HG02852 (cell line): ENCODE data around the gene DOCK10.
"Not testable (repeated sequence)": the region's sequence is repeated elsewhere in the genome, so short reads cannot be mapped to it uniquely, and the experiment has no call there.

Experiments
- ATAC-seq: cut with Tn5 transposase; IDR thresholded peaks from one replicate; pipeline ENCODE4 v1.9.1; 2021; ENCODE audit warnings: mild to moderate bottlenecking, moderate library complexity; ENCODE audit not compliant: unreplicated experiment

DOCK10 gene

DNA sequence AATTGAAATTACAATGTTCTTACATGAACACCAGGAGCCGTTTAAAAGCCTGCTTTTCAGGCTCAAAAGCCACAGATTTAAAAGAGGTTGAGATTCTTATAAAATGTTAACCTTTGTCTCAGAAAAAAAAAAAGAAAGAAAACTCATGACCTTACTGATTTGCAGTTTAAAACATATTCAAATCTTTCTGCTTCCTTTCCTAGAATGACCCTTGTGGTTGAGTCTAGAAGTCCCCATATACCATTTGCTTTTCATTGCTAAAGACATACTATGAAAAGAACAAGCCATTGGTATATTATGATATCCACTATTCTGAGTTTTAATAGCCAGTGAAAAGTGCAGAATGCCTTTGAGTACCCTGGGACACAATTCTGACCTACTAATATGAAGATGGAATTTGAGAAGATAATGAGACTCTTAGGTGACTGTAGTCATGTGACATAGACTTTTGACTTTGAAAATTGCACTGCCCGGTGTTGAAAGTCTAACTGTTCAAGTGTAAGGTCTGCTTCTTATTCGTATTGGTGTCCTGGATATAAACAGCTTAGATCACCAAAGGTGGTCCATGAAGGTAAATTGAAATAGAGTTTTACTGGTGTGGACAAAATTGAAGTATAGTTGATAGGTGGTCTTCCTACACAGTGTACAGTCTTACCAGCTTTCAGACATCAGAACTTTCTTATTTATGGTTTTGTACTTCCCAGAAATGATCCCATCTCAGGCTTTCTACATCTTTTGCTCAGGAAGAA, 117.0 kb downstream of the DOCK10 start:
- peak; percentile 27 for ATAC-seq

DNA sequence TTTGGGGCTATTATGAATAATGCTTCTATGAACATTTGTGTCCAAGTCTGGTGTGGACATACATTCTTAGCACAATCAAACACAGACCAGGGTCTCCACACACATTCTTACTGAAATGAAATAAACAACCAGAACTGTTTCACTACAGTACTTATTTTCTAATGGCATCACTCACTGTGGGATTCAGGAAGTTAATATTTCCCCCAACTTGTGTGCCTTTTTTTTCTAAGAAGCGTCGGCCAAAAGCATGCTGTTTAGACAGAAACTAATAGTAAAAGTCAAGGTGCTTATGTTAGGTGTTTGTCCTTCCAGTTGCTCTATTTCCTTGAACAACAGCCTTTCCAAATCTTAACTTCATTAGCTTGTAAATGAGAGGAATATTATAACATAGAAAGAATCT, 117.6 kb downstream of the DOCK10 start:
- ATAC-seq = no peak

DNA sequence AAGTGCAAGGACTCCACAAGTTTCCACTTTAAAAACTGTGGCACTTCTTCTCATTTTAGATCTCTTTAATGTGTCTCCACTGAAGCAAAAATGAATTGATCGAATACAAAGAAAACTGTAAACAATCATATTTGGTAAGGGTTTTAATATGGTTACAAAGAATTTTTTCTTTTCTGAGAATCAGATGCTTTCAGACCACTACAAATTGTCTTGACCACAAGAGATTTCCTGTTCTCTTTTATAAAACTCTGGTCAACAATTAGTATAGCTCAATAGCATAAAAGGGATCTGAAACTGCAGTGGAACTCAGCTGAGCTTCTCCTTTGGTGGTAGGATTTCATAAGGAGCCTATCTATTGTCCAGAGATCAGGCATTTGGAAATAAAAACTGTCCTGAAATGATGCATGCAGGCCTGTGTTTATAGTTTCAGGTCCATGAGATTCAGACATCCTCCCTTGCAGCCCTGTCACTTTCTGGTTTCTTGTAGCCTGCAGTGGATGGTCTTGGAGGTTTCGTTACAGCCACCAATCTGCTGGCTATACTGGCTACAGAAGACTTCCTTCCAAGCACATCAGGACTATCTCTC, 120.0 kb downstream of the DOCK10 start:
- peak; percentile 67 for ATAC-seq

DNA sequence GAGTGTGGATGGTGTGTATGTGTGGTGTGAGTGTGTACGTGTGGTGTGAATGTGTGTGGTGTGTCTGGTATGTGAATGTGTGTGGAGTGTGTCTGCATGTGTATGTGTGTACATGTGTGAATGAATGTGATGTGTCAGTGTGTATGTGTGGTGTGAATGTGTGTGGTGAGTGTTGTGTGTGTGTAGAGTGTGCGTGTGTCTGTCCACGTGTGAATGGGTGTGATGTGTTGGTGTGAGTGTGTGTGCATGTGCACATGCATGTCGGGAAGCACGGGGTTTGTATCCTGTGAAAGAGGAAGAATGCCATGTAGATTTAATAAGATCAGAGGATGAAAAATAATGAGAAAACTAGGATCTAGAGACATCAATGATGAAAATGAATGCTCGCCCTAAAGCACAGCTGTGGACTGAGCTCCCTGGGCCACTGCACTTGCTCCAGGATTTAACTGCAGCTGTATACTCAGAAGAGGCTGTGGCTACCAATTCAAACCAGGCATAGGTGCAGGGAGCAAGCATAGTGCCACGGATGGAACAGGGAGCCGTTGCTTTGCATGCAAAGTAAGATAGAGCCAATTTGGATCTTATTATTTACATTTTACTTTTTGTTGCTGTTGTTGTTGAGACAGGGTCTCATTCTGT, 122.7 kb downstream of the DOCK10 start:
- ATAC-seq = no peak

DNA sequence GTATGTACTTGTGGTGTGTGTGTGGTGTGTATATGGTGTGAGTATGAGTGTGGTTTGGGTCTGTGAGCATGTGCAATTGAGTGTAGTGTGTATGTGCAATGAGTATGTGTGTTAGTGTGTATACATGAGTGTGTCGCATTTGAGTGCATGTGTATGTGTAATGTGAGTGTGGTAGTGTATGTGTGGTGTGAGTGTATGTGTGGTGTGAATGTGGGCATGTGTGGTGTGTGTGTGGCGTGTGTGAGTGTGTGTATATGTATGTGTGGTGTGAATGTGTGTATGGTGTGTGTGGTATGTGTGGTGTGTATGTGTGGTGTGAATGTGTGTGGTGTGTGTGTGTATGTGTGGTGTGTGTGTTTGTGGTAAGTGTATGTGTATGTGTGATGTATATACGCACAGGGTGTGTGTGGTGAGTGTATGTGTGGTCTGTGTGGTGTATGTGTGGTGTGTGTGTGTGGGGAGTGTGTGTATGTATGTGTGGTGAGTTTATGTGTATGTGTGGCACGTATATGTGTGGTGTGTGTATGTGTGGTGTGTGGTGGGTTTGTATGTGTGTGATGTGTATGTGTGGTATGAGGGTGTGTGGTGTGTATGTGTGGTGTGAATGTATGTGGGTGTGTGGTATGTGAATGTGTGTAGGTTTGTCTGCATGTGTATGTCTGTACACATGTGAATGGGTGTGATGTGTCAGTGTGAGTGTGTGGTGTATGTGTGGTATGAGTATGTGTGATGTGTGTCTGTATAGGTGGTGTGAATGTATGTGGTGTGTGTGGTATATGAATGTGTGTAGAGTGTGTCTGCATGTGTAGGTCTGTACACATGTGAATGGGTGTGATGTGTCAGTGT, 123.4 kb downstream of the DOCK10 start:
- ATAC-seq = no peak

DNA sequence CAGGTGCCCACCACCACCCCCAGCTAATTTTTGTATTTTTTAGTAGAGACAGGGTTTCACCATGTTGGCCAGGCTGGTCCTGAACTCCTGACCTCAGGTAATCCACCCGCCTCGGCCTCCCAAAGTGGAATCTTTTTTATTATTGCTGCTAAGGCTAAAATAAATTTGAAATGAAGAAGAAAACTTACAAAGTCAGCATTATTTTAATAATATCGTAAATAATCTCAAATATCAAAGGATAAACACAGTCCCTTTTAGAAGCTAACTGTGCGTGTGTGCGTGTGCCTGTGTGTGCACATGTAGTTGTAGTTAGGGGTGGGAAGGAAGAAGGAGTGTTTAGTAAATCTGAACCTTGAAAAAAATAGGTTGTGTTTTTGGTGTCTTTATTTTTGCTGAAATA, 125.0 kb downstream of the DOCK10 start:
- not testable (repeated sequence) for ATAC-seq

DNA sequence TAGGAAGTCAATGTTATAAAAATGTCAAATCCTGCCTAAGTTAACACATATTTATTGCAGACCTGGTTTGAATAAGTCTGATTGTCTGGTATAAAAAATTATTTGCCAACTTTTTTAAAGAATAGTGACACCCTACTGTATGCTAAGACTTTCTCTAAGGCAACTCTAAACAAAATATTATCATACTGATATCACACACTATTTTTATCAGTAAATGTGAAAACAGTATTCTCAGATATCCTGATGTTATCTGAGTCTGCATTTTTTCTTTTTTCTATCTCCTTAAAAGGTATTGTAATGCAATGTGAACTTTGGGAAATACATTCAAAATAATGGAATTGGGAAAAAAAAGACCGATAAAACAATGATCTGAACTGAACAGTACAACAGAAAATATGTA, 127.1 kb downstream of the DOCK10 start:
- ATAC-seq = no peak

DNA sequence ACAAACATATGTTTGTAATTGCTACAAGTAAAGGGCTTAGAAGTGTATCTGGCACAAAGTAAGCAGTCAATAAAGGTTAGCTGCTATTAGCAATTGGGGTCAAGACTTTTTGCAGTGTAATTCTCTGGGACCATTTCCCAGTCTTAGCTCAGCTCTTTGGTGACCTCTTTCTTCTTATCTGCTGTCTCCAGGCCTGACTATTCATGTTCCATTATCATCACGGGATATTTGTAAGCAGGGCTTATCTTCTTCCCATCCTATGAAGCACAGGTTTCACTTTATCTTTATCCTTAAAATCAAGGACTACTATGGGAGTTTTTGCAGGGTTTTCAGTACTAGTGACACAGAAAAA, 131.7 kb downstream of the DOCK10 start:
- no peak for ATAC-seq

DNA sequence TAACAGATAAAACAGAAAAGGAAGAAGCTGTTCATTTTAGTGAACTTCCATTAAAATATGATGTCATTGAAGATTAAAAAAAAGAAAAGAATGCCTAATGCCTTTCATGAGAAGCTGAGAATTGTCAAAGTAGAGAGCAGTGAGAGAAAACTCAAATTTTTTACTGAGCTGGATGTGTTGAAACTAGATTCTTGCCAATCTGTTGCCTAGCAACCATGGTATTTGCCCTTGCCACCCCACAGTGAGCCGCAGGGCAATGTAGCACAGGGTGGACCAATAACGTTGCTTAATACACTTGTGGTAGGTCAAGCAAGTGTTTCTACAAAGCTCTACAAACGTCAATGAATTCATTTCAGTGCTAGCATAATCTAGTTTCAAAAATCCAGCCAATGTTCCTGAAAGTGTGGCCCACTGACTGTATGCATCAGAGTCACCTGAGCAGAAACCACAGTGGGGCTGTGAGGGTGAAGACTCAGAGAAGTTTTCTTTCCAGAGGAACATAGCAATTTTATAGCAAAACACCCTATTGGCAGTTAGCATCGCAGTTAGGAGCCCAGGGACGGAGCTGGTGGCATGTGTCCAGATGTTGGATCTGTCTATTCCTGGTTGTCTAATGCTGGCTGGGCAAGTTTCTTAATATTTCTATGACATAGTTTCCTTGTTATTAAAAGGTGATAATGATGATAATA, 132.2 kb downstream of the DOCK10 start:
- peak; percentile 60 for ATAC-seq

DNA sequence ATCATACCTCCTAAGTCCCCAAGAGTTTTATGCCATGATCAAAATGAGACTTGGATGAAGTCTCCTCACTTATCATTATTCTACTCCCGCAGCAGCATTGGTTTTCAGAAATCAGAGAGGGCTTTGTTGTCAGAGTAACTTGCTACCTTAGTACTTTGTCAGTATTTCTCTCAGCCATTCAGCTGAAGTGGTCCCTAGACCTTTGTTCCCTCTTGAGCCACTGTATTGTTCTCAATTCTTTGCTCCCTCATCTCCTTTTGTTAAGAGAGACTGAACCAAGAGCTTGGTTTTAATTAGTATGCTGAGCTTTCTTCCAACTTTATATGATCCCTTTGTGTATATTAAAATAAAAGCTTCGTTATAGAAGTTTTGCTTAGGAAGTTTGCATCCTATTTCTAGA, 133.4 kb downstream of the DOCK10 start:
- ATAC-seq = no peak

DNA sequence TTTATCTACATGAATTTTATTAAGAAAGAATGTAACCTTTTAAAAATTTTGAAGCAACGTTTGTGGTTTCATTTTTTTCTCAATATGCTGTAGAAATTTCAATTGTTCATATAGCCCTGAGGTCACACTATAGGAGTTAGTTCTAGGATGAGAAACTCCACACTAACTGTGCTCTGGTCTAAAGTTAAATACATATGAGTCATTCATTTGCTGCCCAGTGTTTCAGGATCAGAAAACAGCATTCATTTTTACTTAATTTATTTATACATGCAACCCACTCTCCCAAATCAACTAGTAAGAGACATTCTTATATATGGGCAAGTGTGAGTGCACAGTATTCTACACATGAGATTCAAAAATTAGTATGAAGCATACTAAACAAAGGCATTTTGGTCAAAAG, 137.9 kb downstream of the DOCK10 start:
- peak; percentile 51 for ATAC-seq

DNA sequence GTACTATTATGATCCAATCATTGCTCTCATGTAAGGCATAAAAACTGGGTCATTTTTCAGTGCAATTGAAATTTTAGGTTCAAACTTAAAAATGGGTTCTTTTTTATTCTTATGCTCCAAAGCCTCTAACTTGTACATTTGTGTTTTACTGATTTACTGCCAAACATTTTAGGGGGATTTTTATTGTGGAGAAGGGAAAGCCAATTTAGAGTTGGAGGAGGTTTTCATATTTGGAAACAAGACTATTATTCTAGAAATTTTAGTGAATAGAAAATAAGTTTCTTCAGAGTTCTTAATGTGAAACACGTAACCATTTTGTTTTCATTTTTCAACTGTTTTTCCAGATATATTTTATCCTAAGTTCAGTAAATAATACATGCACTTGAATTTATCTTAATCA, 138.6 kb downstream of the DOCK10 start:
- no peak for ATAC-seq

DNA sequence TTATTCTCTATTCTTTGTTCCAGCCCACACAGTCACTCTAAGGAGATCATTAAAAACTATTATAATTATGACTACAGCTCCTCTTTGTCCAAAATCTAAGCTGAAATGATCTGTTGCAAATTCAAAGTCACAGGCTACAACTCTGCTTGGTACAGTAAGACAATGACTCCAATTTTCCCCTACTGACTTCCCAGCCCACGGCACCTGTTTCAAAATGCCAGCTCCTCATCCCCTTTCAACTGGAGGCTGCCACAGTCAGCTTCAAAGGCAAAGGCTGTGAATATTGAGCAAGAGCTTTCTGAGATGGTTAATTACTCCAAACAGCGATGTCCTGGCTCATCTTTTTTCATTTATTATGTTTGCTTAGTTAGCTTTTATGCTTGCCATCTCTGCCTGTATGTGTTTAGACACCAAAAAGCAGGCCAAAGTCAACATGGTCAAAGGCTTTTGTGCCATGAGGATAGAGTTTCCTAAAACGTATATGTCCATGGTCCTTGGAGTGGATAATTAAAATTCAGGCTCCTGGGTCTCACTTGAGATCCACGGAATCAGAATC, 141.1 kb downstream of the DOCK10 start:
- no peak for ATAC-seq

DNA sequence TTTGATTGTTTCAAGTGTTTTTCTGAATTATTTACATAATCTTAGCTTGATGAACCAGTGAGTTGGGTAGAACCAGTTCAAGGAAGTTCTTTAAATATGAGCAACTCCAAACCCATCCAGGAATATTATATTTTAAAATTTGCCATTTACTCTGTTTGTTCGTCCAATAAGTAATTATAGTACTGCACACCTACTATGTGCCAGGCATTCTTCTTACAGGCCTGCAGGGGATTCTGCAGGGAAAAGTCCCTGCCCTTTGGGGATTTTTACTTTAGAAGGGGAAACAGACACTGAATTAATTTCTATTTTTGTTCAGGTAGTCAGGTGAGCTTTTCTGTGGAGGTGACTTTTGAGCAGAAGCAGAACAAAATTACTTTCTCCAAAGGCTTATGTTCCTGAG, 146.9 kb downstream of the DOCK10 start:
- ATAC-seq = no peak

DNA sequence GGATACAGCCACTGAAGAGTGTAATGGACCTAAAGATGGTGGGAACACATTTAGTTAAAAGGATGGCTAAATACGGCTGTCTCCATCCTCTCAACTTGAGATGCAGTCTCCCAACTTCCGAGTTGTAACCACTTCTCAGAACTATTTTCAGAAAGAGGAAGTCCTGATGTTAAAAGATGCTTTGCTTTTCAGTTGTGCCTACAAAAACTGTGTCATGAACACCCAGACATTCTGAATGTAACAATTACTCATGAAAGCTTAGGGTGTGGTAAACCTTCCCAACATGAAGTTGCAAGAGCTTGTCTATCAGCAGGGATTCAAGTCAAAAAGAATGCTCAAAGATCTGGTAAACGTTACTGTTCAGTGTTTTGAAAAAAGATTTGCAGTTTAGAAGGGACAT, 147.9 kb downstream of the DOCK10 start:
- peak; percentile 89 for ATAC-seq

DNA sequence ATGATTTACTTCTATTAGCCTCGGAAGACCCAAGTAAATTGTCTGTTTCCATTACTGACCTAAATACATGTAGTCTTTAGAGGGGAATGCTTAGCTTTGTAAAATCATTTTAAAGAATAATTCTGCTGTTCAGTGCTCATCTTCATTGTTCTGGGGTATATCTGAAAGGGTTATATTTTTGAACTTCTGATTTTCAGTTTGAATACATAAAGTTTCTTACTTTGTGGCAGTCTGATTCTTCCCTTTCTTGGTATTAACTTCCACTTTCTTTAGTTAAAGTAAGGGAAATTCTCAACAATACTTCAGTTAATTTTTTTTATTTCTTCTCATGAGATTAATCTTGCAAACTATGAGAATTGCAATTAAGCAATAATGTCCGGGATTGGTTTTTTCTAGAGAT, 148.4 kb downstream of the DOCK10 start:
- ATAC-seq = peak; percentile 44

DNA sequence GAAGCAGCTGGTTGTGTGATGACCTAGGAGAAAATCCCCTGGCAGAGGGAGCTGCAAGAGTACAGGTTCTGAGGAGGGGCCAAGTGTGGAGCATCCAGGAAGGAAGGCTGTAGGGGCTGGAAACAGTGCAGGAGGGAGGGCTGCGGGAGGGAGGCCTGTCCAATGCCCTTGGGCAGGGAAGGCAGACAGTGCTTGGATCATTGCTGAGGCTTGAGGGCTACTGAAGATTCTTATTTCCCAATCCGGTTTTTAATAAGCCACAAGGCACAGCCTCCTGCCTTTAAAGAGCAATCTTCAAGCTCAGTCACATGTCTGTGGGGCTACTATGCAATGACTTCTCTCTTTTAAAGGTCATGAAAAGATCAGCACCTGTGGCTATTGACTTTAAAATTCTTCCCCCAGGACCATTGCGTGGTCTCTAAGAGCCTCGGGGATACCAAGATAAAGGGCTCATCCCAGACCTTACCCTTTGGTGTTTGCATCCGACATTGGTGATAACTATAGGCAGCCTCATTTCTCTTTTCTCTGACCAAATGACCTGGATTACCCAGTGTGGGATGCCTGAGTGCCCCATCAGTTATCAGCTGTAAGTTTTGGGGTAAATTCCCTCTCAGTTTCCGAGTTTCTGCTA, 149.6 kb downstream of the DOCK10 start:
- no peak for ATAC-seq

DNA sequence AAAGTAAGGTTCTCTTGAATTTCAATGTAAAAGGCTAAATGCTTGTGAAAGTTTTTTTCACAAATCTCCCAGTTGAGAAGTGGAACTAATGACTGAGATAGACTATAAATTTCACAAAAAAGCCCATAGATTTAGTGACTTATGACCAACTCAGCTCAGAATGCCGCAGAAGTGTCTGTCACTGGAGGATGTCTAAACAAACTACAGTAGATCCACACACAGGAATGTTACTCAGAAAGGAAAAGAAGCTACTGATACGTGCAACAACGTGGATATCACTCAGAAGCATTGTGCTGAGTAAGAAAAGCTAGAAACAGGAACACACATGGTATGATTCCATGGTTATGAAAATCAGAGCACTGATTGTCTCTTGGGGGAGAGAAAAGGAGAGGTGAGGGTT, 151.9 kb downstream of the DOCK10 start:
- ATAC-seq = no peak

DNA sequence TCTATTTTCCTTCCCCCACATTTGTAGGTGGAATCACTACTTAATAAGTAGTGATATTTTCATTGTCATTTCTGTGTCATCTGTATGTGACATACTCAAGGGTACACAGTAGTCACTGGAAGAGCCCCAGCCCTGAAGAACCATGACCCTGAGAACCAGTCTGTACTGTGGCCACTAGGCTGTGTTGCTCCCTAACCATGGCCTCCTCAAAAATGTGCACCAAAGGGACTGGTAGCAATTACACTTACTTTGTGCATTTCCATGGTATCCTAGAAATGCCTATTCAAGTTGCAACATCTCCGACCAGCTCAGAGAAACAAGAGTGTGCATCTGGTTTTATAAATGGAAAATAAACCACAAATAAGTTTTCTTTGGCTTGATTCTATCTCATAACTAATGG, 155.1 kb downstream of the DOCK10 start:
- ATAC-seq = no peak

DNA sequence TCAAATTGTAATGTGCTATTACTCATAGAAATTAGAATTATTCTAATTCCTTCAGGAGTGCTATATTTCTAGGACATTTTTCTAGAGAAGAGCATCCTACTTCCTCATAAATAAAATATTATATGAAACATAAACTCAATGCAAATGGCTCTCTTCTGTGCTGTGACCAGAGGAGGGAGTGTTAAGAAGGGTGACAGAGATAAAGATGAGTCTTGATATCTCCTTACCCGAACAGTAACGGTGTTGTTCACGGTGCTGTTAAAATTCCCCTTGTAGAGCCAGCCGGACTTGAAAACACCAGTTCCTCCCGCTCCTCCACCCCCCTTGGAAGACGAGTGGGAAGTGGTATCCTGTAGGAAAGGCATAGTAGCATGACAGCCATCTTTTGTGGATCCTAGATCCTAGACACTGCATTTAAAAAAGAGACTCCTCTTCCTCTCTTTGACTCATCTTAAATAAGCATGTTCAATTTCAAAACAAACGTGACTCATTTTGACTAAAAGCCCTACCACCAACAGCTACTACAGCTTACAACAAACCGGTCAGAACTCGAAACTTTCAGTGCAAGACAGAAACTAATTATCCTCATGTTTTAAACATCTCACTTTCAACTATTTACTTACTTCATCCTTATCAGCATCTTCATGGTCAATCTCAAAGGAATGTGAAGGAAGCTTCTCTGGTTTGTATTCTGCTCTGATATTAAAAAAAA, 156.3 kb downstream of the DOCK10 start:
- ATAC-seq = peak; percentile 92
